SU-DHL-6 (cell line): ENCODE data around the gene SPO11.
A peak's percentile ranks its signal among the peaks of the same experiment; 100 is the strongest.

Experiments
- H2AFZ ChIP-seq: fragments of 200-600 bp; sonication (generic); 2 replicates; pipeline ENCODE4 v1.6.1; 2014; ENCODE audit warnings: low read depth, mild to moderate bottlenecking, moderate library complexity, mixed read lengths, antibody characterized with exemption, low read length; ENCODE audit not compliant: severe bottlenecking
- H3F3A ChIP-seq: fragments of 200-600 bp; shearing (Covaris generic); 2 replicates; pipeline ENCODE4 v1.6.0; 2016; ENCODE audit warnings: antibody characterized with exemption, mild to moderate bottlenecking; ENCODE audit not compliant: insufficient read depth
- H3K27ac ChIP-seq: fragments of 200-600 bp; sonication (generic); 2 replicates; pipeline ENCODE4 v1.5.1; 2016; ENCODE audit warnings: low read depth, mild to moderate bottlenecking, low read length, moderate library complexity, mixed read lengths
- H3K27me3 ChIP-seq: fragments of 200-600 bp; sonication (generic), shearing (Covaris generic); 2 replicates; pipeline ENCODE4 v1.6.0; 2014; ENCODE audit warnings: mild to moderate bottlenecking, low read length
- H3K36me3 ChIP-seq: fragments of 200-600 bp; sonication (generic); 2 replicates; pipeline ENCODE4 v1.6.1; 2014; ENCODE audit warnings: mild to moderate bottlenecking, low read length, mixed read lengths
- H3K4me2 ChIP-seq: fragments of 300-600, 200-600 bp; shearing (Covaris generic), sonication (generic); 2 replicates; pipeline ENCODE4 v1.6.0; 2014; ENCODE audit warnings: low read length, low read depth, mild to moderate bottlenecking; ENCODE audit not compliant: poor library complexity, severe bottlenecking
- H3K4me3 ChIP-seq: fragments of 200-600 bp; sonication (generic); 2 replicates; pipeline ENCODE4 v1.5.1; 2014; ENCODE audit warnings: antibody characterized with exemption, low read length, mild to moderate bottlenecking, mixed read lengths; ENCODE audit not compliant: insufficient read depth, poor library complexity, severe bottlenecking
- H3K79me2 ChIP-seq: fragments of 200-600 bp; sonication (generic); 2 replicates; pipeline ENCODE4 v1.6.1; 2014; ENCODE audit warnings: mild to moderate bottlenecking, low read length, moderate library complexity; ENCODE audit not compliant: insufficient read depth
- H3K9ac ChIP-seq: fragments of 200-600 bp; sonication (generic); 2 replicates; pipeline ENCODE4 v1.7.0; 2014; ENCODE audit warnings: mild to moderate bottlenecking, low read length
- H3K9me2 ChIP-seq: fragments of 200-600 bp; sonication (generic); replicated peaks from 2 replicates; pipeline ENCODE4 v1.6.1; 2014; ENCODE audit warnings: low read length; ENCODE audit not compliant: insufficient read depth
- H3K9me3 ChIP-seq: fragments of 200-600 bp; sonication (generic); 2 replicates; pipeline ENCODE4 v1.6.1; 2014; ENCODE audit warnings: low read length, mixed read lengths; ENCODE audit not compliant: insufficient read depth
- H4K20me1 ChIP-seq: fragments of 200-600 bp; sonication (generic); 2 replicates; pipeline ENCODE4 v1.6.1; 2014; ENCODE audit warnings: low read depth, mild to moderate bottlenecking, antibody characterized with exemption, low read length, moderate library complexity, mixed read lengths
- EZH2phosphoT487 ChIP-seq: fragments of 200-600 bp; sonication (generic), shearing (Covaris generic); conservative IDR thresholded peaks from 2 replicates; pipeline ENCODE4 v1.6.1; 2018; ENCODE audit warnings: mild to moderate bottlenecking, antibody characterized with exemption, low read length, moderate library complexity, mixed read lengths
- TF ChIP-seq, protein P1 (sequence below): fragments of 200-600 bp; sonication (generic); IDR thresholded peaks from one replicate; pipeline ENCODE4 v1.5.1; 2017; ENCODE audit warnings: antibody characterized with exemption, mild to moderate bottlenecking, low read length, moderate library complexity; ENCODE audit not compliant: insufficient read depth, poor library complexity, severe bottlenecking

Gene SPO11

DNA sequence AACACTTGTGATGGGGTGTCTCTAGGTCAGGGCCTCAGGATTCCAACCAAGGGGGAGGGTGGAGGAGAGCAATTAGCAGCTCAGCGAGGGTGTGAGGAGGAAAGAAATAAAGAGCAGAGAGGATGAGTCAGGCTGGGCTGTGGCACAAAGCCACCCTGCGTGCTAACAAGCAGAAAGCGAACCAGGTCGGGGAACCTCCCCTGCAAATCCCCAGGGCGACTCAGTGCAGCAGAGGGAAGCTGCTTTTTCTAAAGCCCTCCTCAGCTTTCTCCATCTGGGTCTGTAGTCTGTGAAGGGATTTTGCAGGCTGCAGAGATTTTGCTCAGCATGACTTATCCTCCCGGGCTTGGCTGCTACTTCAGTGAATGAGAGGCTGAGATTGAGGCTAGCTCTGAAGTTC is 6.6 kb upstream of the SPO11 start:
- Histone ChIP-seq H3K9me3 (no peaks in the 10 kb centered on the region), H3K79me2 (no peaks in the 10 kb centered on the region), H3K9me2 (no peaks in the 10 kb centered on the region), H3K4me2 (peak overlapping the region; percentile 82), H3F3A (peaks cover 68% of the 10 kb centered on the region), H3K4me3 (peak overlapping the region; percentile 14), H3K9ac (peak overlapping the region; percentile 33), H3K36me3 (no peaks in the 10 kb centered on the region), H4K20me1 (no peaks in the 10 kb centered on the region), H3K27ac (peak overlapping the region; percentile 98), H2AFZ (peak overlapping the region; percentile 8), H3K27me3 (no peaks in the 10 kb centered on the region)
- TF ChIP-seq, protein P1, sequence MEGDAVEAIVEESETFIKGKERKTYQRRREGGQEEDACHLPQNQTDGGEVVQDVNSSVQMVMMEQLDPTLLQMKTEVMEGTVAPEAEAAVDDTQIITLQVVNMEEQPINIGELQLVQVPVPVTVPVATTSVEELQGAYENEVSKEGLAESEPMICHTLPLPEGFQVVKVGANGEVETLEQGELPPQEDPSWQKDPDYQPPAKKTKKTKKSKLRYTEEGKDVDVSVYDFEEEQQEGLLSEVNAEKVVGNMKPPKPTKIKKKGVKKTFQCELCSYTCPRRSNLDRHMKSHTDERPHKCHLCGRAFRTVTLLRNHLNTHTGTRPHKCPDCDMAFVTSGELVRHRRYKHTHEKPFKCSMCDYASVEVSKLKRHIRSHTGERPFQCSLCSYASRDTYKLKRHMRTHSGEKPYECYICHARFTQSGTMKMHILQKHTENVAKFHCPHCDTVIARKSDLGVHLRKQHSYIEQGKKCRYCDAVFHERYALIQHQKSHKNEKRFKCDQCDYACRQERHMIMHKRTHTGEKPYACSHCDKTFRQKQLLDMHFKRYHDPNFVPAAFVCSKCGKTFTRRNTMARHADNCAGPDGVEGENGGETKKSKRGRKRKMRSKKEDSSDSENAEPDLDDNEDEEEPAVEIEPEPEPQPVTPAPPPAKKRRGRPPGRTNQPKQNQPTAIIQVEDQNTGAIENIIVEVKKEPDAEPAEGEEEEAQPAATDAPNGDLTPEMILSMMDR = no peak
- no peak for TF ChIP-seq EZH2phosphoT487

DNA sequence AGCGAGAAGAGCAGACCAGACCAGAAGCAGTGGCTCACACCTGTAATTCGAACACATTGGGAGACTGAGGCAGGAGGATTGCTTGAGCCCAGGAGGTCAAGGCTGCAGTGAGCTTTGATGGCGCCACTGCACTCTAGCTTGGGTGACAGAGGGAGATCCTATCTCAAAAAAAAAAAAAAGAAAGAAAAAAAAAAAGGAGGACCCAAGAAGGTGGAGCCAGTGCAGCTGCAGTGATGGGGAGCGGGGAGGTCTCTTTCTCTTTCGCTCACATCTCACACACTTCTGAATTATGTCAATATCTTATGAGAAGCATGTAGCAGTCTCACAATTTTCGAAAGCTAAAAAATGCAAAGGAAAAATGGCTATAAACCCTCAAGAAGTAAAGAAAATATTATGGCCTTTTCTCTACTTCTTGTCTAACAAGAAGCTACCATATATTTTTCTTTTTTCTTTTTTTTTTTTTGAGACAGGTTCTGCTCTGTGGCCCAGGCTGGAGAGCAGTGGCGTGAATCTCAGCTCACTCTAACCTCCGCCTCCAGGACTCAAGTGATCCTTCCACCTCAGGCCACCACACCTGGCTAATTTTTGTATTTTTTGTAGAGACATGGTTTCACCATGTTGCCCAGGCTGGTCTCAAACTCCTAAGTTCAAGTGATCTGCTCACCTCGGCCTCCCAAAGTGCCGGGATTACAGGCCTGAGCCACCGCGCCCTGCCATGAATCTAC is 3.8 kb upstream of the SPO11 start:
- H3K9ac ChIP-seq = peak overlapping the region; percentile 53
- peaks cover 74% of the 10 kb centered on the region for H3F3A ChIP-seq
- H4K20me1 ChIP-seq = no peaks in the 10 kb centered on the region
- H3K9me2 ChIP-seq = no peaks in the 10 kb centered on the region
- TF ChIP-seq EZH2phosphoT487 = no peak
- TF ChIP-seq, protein P1 = no peak
- H3K27ac ChIP-seq = peak overlapping the region; percentile 98
- H3K4me3 ChIP-seq = peak overlapping the region; percentile 39
- H3K27me3 ChIP-seq = no peaks in the 10 kb centered on the region
- H3K9me3 ChIP-seq = no peaks in the 10 kb centered on the region
- H3K36me3 ChIP-seq = no peaks in the 10 kb centered on the region
- H3K79me2 ChIP-seq = no peaks in the 10 kb centered on the region
- H2AFZ ChIP-seq = no peak overlapping the region
- peak overlapping the region; percentile 82 for H3K4me2 ChIP-seq

DNA sequence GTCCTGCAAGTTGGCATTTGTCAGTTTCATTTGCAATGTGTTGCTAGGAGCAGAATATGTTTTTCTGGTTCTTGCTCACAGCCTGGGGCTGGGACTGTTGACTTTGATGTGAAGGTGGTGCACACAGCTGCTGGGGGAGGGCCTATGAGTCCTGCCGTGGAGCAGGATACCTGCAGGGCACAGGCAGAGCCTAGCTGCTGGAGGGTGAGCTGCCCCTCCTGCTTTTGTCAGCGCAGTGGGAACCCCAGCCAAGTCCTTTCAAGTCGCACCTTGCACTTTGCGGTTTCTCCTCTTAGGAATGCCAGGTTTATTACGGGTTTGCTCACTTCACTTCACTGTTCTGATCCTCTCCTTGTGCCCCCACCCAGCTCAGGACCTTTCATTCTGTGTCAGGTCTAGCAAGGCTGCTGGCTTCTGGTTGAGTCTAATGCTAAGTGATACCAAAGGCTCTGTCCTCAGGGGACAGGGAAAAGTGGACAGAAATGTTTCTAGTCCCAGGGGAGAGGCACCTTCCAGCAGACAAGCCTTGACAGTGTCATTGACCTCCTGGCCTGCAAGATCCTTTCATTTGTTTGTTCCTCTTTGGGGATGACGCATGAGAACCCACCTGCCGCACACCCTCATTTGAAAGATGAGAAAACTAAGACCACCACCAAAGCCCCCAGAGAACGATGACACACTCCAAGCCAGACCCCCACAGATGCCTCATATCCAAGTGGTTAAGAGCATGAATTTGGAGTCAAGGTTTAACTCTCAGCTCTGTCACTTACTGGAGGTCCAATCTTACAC is 2.7 kb upstream of the SPO11 start:
- Histone ChIP-seq H3K9ac (peak overlapping the region; percentile 53), H3K79me2 (no peaks in the 10 kb centered on the region), H2AFZ (no peak overlapping the region), H3K4me3 (peak overlapping the region; percentile 11), H3K27me3 (no peaks in the 10 kb centered on the region), H3F3A (peaks cover 76% of the 10 kb centered on the region), H3K27ac (peak overlapping the region; percentile 98), H3K4me2 (peak overlapping the region; percentile 82), H4K20me1 (no peaks in the 10 kb centered on the region), H3K36me3 (no peaks in the 10 kb centered on the region), H3K9me3 (no peaks in the 10 kb centered on the region), H3K9me2 (no peaks in the 10 kb centered on the region)
- TF ChIP-seq, protein P1 = no peak
